OCI-LY1 (cell line): ENCODE data around the gene GCLC.
"Not testable (repeated sequence)": the region's sequence is repeated elsewhere in the genome, so short reads cannot be mapped to it uniquely, and the experiment has no call there.

Experiments used
- H2AFZ ChIP-seq: fragments of 200-600 bp; sonication (generic), shearing (Covaris generic); 2 replicates; pipeline ENCODE4 v1.6.0; 2014; ENCODE audit warnings: antibody characterized with exemption, mild to moderate bottlenecking, low read length
- H3F3A ChIP-seq: fragments of 200-600 bp; sonication (generic), shearing (Covaris generic); 2 replicates; pipeline ENCODE4 v1.6.0; 2014; ENCODE audit warnings: mild to moderate bottlenecking, antibody characterized with exemption, low read length, moderate library complexity; ENCODE audit not compliant: insufficient read depth
- H3K27ac ChIP-seq: fragments of 200-600 bp; sonication (generic); 2 replicates; pipeline ENCODE4 v1.5.1; 2014; ENCODE audit warnings: low read length, mixed run types, mild to moderate bottlenecking, low read depth; ENCODE audit not compliant: poor library complexity, severe bottlenecking
- H3K27me3 ChIP-seq: fragments of 200-600 bp; sonication (generic); 2 replicates; pipeline ENCODE4 v1.6.0; 2014; ENCODE audit warnings: antibody characterized with exemption, mild to moderate bottlenecking, low read length, moderate library complexity; ENCODE audit not compliant: insufficient read depth
- H3K36me3 ChIP-seq: fragments of 200-600 bp; sonication (generic); 2 replicates; pipeline ENCODE4 v1.6.1; 2014; ENCODE audit warnings: mild to moderate bottlenecking, antibody characterized with exemption, low read length, moderate library complexity, mixed read lengths; ENCODE audit not compliant: insufficient read depth
- H3K4me1 ChIP-seq: fragments of 200-600 bp; sonication (generic); 2 replicates; pipeline ENCODE4 v1.5.1; 2014; ENCODE audit warnings: mild to moderate bottlenecking, low read length, moderate library complexity; ENCODE audit not compliant: insufficient read depth, severe bottlenecking
- H3K4me2 ChIP-seq: fragments of 200-600 bp; sonication (generic), shearing (Covaris generic); 2 replicates; pipeline ENCODE4 v1.6.1; 2014; ENCODE audit warnings: low read length
- H3K4me3 ChIP-seq: fragments of 200-600 bp; sonication (generic); 2 replicates; pipeline ENCODE4 v1.5.1; 2014; ENCODE audit warnings: low read length, low read depth, mild to moderate bottlenecking, mixed read lengths; ENCODE audit not compliant: poor library complexity, severe bottlenecking
- H3K79me2 ChIP-seq: fragments of 200-600 bp; shearing (Covaris generic); 2 replicates; pipeline ENCODE4 v1.6.1; 2016; ENCODE audit warnings: mixed run types, low read length, mixed read lengths; ENCODE audit not compliant: insufficient read depth
- H3K9ac ChIP-seq: fragments of 200-600 bp; sonication (generic), shearing (Covaris generic); 2 replicates; pipeline ENCODE4 v1.6.1; 2014; ENCODE audit warnings: mild to moderate bottlenecking, low read length, mixed read lengths
- H3K9me2 ChIP-seq: fragments of 200-600 bp; sonication (generic), shearing (Covaris generic); 2 replicates; pipeline ENCODE4 v1.6.1; 2014; ENCODE audit warnings: low read depth, mild to moderate bottlenecking, low read length, mixed read lengths
- H3K9me3 ChIP-seq: fragments of 200-600 bp; shearing (Covaris generic); 2 replicates; pipeline ENCODE4 v1.6.1; 2014; ENCODE audit warnings: low read length, mixed read lengths
- H4K20me1 ChIP-seq: fragments of 200-600 bp; sonication (generic), shearing (Covaris generic); 2 replicates; pipeline ENCODE4 v1.6.0; 2016; ENCODE audit warnings: mild to moderate bottlenecking, low read length; ENCODE audit not compliant: insufficient read depth
- CTCF ChIP-seq: fragments of 200-600 bp; sonication (generic), shearing (Covaris generic); IDR thresholded peaks from 2 replicates; pipeline ENCODE4 v1.5.1; 2017; ENCODE audit warnings: mild to moderate bottlenecking, antibody characterized with exemption, low read length, moderate library complexity, mixed read lengths
- EZH2 ChIP-seq: fragments of 200-600 bp; sonication (generic), shearing (Covaris generic); IDR thresholded peaks from 2 replicates; pipeline ENCODE4 v1.8.0; 2017; ENCODE audit warnings: borderline replicate concordance, mixed run types, mild to moderate bottlenecking, antibody characterized with exemption, low read length, moderate library complexity, mixed read lengths

GCLC gene

GRCh38 chr6:53579338-53579737 lies 34.4 kb upstream of the GCLC start:
- Histone ChIP-seq H3K27ac (no peak overlapping the region), H3K9me2 (no peaks in the 10 kb centered on the region), H2AFZ (no peak overlapping the region), H3K36me3 (no peaks in the 10 kb centered on the region), H3K9ac (no peak overlapping the region), H3K27me3 (no peaks in the 10 kb centered on the region), H3K4me2 (no peak overlapping the region), H3K4me1 (peaks cover 21% of the 10 kb centered on the region), H3F3A (no peaks in the 10 kb centered on the region), H4K20me1 (no peaks in the 10 kb centered on the region), H3K79me2 (no peaks in the 10 kb centered on the region), H3K9me3 (no peaks in the 10 kb centered on the region), H3K4me3 (no peak overlapping the region)
- no peak for TF ChIP-seq EZH2

GRCh38 chr6:53578371-53578770 lies 33.5 kb upstream of the GCLC start:
- Histone ChIP-seq H3K9ac (no peak overlapping the region), H3K4me1 (peaks cover 26% of the 10 kb centered on the region), H3K4me2 (no peak overlapping the region), H3K27me3 (no peaks in the 10 kb centered on the region), H3K9me2 (no peaks in the 10 kb centered on the region), H3K79me2 (no peaks in the 10 kb centered on the region), H3K36me3 (no peaks in the 10 kb centered on the region), H4K20me1 (no peaks in the 10 kb centered on the region), H3K4me3 (no peak overlapping the region), H3K27ac (no peak overlapping the region), H2AFZ (no peak overlapping the region), H3K9me3 (no peaks in the 10 kb centered on the region), H3F3A (no peaks in the 10 kb centered on the region)
- TF ChIP-seq EZH2 (no peak), CTCF (no peak)

DNA sequence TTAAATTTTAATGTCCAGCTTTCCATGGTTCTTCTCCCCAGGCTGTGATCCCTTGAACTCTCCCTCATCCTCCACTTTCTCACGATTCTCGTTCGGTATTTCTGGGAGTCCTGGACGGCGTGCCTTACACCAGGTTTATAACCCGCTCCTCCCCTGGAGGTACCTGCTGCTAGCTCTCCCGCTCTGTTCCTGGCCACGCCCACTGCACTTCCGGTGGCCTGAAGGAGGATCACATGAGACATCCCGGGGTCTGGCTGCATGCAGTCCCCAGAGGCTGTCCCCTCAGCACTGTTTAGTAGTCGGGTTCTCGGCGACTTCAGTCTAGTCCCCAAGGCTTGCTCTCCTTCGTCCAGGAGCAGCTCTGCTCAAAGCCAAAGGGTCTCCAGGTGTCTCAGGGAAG lies 28.4 kb upstream of the GCLC start:
- Histone ChIP-seq H3K79me2 (no peaks in the 10 kb centered on the region), H3K27me3 (no peaks in the 10 kb centered on the region), H3K4me3 (peak overlapping the region; percentile 25), H2AFZ (peak overlapping the region; percentile 53; the same call in 1 of the 2 replicates), H3K9ac (no peak overlapping the region), H3F3A (no peaks in the 10 kb centered on the region), H3K27ac (no peak overlapping the region), H3K4me1 (peaks cover 12% of the 10 kb centered on the region), H3K9me2 (no peaks in the 10 kb centered on the region), H3K4me2 (peak overlapping the region; percentile 33; the same call in 1 of the 2 replicates), H4K20me1 (no peaks in the 10 kb centered on the region), H3K36me3 (no peaks in the 10 kb centered on the region), H3K9me3 (no peaks in the 10 kb centered on the region)
- no peak for TF ChIP-seq CTCF
- TF ChIP-seq EZH2: no peak

- not testable (repeated sequence) for H3K9me3 ChIP-seq, H3K27ac ChIP-seq, H3K27me3 ChIP-seq, H4K20me1 ChIP-seq, H3K79me2 ChIP-seq, H3K9ac ChIP-seq, H3K36me3 ChIP-seq, H3K9me2 ChIP-seq, H3F3A ChIP-seq, H2AFZ ChIP-seq, H3K4me3 ChIP-seq, H3K4me2 ChIP-seq
- peaks cover 12% of the 10 kb centered on the region for H3K4me1 ChIP-seq
These were observed 27.5 kb upstream of the GCLC start for GRCh38 chr6:53572379-53572778.
